Measurements from ENCODE around the gene COL11A2.

COL11A2 gene

GRCh38 chr6:33206027-33206863, 14.0 kb upstream of the COL11A2 start:
- no peak for DNase-seq

- no peak for DNase-seq
Observed at GRCh38 chr6:33205191-33206026, 13.1 kb upstream of the COL11A2 start.

DNA sequence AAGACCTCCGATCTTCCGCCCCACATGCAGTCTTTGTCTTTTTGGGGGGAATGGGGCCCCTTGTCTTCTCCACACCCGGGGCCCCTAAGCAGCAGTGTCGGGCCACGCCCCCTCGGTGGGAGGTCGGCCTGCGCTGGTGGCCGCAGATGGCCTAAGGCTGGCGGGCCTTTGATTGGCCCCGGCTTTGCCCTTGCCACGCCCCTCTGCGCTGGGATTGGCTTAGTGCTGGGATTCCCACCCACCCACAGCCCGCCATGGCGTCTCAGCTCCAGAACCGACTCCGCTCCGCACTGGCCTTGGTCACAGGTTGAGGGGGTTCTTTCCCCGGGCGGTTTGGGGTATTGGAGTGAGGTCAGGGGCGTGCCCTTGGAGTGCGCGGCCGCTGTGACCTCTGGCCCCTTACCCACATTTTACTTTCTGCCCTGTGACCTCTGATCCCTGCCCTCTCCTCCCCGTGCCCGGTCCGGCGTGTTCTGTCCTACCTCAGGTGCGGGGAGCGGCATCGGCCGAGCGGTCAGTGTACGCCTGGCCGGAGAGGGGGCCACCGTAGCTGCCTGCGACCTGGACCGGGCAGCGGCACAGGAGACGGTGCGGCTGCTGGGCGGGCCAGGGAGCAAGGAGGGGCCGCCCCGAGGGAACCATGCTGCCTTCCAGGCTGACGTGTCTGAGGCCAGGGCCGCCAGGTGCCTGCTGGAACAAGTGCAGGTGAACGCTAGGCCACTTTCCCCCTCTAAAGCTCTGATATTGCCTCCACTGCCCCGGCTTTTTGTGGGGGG, 12.3 kb upstream of the COL11A2 start, which contains the start of gene HSD17B8:
Gene HSD17B8 (plus strand): TSS at position 241 of the 776 bp plus-strand sequence. CDS start 14 bp downstream, at position 255.
- no peak for DNase-seq

- DNase-seq, result no peak
Observed at GRCh38 chr6:33204165-33204414, 11.8 kb upstream of the COL11A2 start.

DNA sequence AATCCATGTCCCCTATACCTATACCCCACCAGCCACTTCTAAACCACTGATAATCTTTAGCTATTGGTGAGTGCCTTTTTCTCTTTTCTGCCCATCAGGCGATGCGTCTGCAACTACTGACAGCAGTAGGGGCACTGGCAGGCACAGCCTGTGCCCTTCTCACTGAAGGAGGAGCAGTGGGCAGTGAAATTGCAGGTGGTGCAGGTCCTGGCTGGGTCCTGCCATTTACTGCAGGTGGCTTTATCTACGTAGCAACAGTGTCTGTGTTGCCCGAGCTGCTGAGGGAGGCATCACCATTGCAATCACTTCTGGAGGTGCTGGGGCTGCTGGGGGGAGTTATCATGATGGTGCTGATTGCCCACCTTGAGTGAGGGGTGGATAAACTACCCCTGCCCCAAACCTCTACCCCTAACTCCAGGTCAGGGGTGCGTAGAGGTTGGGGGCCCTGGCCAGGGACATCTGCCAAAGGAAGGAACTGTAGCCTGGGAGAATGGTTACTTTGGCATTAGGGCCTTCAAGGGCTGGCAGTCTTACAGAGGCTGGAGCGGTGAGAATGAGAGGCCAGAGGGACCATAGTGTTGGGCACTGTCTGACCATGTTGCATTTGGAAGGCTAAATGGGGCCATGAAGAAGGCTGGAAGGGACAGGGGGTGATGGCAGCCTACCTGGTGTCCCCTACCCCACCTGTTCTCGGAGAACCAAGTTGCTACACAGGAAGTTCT, 11.3 kb upstream of the COL11A2 start:
- DNase-seq, result no peak

DNA sequence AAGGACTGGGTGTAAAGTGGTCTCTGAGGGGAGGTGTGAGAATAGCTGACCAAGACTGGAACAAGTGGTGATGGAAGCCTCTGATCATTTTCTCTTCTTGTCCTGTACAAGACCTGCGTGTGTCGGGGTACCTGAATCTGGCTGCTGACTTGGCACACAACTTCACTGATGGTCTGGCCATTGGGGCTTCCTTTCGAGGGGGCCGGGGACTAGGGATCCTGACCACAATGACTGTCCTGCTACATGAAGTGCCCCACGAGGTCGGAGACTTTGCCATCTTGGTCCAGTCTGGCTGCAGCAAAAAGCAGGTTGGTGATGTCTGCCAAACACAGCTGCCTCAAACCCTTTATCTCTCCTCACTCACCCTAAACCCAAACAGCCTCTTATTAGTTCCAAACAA, 10.5 kb upstream of the COL11A2 start:
- no peak for DNase-seq

- DNase-seq, result no peak
Observed at GRCh38 chr6:33201935-33202334, 9.7 kb upstream of the COL11A2 start.

- no peak for DNase-seq
Observed at GRCh38 chr6:33201147-33201545, 8.9 kb upstream of the COL11A2 start.

GRCh38 chr6:33200219-33201146, 8.2 kb upstream of the COL11A2 start, which contains the start of the genes RXRB and SLC39A7:
TSS of gene RXRB (minus strand) at chr6:33200665. CDS start at chr6:33200476, 189 bp downstream.
TSS of gene SLC39A7 (plus strand) at chr6:33200867. CDS start at chr6:33201246, 379 bp downstream.
- peak; percentile 80 for DNase-seq

GRCh38 chr6:33199687-33200218, 7.5 kb upstream of the COL11A2 start:
- DNase-seq, result no peak

DNA sequence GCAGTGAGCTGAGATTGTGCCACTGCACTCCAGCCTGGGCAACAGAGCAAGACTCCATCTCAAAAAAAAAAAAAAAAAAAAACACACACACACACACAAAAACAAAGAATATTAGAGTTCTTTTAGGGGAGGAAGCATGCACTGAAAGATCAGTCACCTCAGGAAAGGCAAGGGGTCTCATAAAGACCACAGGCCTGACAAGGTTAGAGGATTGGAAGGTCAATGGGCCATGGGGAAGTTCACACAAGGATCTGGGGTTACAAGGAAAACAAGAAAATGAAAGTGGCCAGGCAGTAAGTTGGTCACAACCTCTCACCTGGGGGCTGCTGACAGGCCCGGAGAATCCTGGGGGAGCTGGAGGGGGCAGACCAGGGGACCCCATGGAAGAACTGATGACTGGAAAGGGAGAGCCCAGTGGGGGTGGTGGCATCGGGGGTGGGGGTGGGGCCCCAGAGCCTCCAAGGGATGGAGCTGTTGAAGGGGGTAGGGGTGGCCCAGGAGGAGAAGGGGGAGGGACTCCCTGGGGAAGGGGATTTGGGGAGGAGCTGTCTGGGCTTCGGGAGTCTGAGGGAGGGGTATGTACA, 6.7 kb upstream of the COL11A2 start:
- DNase-seq, result no peak

GRCh38 chr6:33198159-33198852, 6.0 kb upstream of the COL11A2 start:
- DNase-seq, result no peak

- DNase-seq, result no peak
Observed at GRCh38 chr6:33197431-33198048, 5.3 kb upstream of the COL11A2 start.

DNA sequence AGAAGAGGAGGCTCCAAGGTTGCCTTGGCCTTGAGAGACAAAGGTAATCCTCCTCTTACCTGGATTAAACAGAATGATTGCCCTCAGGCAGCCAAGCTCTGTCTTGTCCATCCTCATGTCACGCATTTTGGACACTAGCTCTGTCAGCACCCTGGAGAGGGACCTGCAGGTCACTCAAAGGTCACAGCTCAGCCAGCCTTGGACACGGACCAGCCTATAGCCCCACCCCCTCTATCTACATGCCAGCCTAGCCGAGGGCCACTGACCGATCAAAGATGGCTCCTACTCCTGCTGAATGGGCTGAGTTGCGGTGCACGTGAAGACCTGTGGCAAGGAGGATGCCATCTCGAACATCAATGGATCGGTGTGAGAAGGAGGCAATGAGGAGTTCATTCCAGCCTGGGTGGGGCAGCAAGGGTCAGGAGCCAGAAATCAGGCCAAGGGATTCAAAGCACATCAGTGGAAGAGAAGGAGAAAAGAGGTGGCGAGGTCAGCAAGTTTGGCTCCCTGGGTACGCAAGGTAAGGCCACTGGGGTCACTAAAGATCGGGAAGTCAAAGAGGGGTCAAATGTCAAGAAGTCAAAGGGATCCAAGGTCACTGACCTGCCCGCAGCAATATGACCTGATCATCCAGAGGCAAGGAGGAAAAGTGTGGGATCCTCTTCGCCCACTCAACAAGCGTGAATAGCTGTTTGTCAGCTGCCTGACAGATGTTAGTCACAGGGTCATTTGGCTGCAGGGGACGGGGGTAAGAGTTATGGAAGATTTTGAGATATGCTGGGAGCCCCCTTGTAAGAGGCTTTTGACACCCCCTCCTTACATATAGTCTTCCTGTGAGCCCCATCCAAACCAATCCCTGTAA, 3.3 kb upstream of the COL11A2 start:
- DNase-seq, result no peak

- DNase-seq, result no peak
Observed at GRCh38 chr6:33194431-33194979, 2.2 kb upstream of the COL11A2 start.

DNA sequence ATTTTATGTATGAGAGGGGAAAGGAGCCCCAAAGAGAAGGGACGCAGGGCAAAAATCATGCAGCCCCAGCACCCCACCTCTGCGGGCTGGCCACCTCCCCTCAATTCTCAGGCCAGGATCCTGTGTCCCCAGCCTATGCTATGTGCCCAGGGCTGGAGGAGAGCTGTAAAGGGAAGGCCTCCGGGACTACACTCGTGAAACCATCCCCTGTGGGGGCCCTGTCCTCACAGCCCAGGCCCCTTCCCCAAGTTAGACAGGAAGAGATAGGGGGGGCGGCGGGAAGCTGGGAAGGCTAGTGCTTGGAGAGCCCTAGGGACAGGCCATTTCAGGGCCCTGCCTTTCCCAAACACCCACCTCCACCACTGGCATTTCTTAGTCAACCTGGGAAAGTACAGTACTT, 1.4 kb upstream of the COL11A2 start:
- DNase-seq, result no peak

DNA sequence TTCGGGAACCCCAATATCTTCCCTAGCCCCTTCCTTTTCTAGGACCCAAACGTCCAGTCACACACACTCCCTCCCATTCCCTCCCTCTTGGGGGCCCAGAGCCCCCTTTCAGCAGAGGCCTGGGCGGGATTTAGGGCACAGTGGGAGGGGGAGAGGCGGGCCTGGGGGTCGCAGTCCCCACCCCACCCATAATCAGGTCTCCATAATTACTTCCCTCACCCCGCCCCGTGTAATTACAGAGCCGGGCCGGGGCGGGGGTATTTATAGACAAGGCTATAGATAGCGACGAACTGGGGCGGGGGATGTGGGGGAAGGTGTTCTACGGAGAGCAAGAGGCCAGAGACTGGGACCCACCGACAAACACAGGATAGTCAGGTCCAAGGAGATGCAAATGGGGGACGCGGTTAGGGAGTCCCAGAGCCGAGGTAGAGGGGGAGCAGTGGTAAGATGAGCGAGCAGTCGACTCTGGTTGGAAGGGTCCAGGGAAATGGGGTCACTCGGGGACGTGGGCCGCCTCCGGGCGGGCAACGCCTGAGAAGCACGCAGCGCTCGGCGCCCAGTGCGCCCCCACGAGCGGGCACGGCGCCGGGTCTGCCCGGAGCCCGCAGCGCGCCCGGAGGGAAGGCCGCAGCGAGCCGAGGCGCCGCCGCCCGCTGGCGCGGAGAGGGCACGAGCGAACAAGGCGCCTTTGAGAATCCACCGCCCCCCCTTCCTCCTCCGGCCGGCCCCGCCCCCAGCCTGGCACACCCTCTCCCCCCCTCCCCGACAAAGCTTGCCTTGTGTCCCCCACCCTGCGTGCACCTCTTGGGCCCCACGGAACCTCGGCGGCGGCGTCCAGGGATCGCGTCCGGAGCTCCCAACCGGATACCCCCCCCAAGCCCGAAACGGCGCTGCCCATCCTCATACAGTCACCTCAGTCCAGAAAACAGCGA, 670 bp upstream of the COL11A2 start:
- DNase-seq, result no peak

All from NCI-H1417 treated with DMSO at 0.1 percent for 48 hours (cell line).